GM21367 (cell line): ENCODE data around the gene LGALS3.

ENCODE experiments used
- ATAC-seq: cut with Tn5 transposase; IDR thresholded peaks from one replicate; pipeline ENCODE4 v1.9.1; 2021; ENCODE audit not compliant: unreplicated experiment

Gene LGALS3

DNA sequence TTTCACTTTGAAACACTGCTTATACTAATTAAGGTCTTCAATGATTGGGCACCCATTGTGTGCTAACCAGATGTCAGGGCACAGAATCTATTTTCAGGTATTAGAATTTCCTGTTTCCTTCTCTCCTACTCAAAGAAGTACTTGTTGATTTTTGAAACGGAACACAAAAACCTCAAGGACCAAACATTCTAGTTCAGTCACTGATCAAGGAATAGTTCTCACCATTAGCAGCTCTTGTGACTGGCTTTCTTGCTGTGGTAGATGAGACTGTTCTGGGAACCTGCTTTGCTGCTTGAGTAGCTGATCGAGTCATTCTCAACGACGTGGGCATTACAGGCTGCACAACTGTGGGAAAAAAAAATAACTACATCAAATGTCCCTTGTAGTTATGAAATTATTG, 51.4 kb downstream of the LGALS3 start:
- peak; percentile 58 for ATAC-seq

DNA sequence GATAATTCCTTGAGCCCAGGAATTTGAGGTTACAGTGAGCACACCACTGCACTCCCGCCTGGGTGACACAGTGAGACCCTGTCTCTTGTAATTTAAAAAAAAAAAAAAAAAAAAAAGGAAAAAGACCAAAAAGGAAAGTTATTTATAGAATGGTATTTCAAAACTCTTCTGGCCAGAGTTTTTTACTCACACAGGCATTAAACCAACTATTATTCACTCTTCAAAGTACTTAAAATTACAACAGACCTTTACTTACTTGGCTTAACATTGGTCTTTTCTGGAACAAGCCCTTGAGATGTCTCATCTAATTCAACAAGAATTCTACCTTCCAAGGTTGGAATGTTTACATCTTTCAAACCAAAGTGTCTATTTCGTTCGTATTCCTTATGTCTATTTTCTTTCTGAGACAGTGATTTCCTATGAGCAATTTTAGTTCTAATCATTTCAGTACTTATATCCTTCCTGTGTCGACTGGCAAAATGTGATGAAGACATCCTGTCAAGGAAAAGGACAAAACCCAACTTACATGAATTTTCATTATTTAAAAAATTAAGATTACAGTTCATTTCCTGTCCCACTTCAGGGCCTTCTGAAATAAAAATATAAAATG, 59.7 kb downstream of the LGALS3 start:
- ATAC-seq, result no peak

DNA sequence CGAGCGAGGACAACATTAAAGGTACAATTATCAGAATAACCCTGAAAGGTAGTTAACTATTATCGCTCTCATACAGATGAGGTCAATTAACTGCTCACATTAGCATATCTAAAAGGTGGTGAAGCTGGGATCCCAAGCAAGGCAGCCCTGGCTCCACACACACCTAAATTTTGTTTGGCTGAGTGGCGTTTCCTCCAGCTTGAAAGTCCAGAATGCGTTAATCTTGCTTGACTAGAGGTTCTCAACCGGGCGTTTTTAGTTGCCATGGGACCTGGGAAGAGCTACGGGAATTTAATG, 61.8 kb downstream of the LGALS3 start:
- ATAC-seq, result no peak

DNA sequence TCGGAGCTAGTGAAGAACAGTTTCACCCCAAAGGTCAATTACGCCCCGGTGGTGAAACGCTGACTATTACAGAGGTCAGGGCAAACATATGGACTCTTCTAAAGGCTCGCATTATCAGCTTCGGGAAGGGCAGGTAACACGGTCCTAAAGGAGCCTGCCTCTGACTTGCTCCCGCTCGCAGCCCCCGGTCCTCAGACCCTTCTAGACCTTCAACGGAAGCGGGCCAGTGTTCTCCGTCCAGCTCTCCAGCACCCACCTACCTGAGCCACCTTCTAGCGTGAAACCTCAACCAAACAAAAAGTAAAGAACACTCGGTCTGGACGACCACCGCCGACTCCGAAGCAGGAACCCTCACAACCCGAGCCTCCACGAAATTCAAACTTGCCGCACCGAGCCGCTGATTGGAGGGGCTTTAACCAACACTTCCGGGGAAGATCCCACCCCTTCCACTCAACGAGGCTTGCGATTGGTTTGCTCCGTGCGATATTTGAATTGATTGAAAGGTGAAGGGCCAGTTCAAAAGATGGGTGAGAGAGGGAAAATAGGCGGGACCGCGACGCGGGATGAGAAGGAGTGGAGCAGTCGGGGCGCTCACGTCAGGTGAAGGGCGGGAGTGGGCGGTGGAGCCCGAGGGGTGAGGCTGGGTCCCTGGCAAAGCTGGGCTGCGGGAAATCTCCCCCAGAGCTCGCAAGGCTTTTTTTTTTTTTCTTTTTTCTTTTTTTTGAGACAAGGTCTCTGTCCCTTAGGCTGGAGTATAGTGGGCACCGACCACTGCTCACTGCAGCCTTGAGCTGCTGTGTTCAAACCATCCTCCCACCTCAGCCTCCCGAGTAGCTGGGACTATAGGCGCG, 62.4 kb downstream of the LGALS3 start, which contains the start of gene DLGAP5:
TSS of gene DLGAP5 (minus strand) at position 383 of the 851 bp plus-strand sequence. CDS start 2,406 bp downstream, outside the sequence.
- ATAC-seq, result peak; percentile 97

DNA sequence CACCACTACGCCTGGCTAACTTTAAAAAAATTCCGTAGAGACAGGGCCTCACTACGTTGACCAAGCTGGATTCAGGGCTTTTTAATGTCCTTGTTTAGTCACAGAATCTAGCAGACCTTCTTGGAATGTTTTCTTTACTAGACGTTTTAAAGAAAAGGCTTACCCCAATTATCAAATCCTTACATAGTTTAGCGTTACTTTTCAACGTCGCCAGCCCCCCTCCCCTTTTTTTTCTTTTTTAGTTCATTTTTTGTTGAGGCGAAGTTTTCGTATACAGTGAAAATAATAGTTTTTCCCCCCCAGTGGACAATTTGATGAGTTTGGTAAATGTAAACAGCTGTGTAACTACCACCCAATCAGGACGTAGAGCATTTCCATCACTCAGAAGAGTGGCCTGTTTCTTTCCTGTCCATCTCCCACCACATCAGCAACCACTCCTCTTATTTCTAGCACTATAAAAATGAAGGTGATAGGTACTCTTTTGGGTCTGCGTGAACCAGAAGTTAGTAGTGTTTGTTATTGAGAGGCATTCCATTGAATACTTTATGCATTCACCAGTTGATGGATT, 63.1 kb downstream of the LGALS3 start:
- ATAC-seq, result no peak

DNA sequence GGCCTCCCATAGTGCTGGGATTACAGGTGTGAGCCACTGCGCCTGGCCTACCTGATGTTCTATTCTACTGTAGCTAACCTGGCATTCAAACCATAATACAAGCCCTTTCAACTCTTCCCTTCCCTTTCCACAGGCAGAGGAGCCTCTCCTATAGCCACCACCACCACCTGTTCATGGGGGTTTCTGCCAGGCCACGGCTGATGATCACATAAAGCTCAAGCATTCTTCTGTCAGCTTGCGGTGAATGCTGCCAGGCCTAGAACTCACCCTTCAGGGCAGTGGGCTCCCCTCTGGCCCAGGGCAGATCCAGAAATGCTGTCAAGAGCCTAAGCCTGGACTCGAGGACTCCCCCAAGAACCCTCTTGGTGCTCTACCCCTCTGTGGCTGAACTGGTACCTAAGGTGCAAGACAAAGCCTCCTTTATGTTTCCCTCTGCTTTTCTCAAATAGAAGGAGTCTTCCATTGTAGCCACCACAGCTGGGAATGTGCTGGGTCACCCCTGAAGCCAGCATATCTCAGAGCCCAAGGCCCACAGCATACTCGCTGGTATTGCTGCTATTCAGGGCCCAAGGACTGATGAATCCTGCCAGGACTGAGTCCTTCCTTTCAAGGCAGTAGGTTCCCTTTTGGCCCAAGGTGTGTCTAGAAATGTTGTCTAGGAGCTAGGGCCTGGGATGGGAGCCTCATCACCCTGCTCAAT, 65.8 kb downstream of the LGALS3 start:
- no peak for ATAC-seq
